Stimulated activated CD8-positive, alpha-beta memory T cell treated with anti-CD3 and anti-CD28 coated beads, Interleukin-12 subunit alpha, Interleukin-12 subunit beta, amount 100 ng/mL, for 4 hours (primary cell): ENCODE data around the gene EML6.
"Not testable (repeated sequence)": the region's sequence is repeated elsewhere in the genome, so short reads cannot be mapped to it uniquely, and the experiment has no call there.

Experiments
- DNase-seq: peaks from one replicate; pipeline ENCODE4 v3.0.0-alpha.2; 2020; ENCODE audit warnings: low read depth

The EML6 gene

DNA sequence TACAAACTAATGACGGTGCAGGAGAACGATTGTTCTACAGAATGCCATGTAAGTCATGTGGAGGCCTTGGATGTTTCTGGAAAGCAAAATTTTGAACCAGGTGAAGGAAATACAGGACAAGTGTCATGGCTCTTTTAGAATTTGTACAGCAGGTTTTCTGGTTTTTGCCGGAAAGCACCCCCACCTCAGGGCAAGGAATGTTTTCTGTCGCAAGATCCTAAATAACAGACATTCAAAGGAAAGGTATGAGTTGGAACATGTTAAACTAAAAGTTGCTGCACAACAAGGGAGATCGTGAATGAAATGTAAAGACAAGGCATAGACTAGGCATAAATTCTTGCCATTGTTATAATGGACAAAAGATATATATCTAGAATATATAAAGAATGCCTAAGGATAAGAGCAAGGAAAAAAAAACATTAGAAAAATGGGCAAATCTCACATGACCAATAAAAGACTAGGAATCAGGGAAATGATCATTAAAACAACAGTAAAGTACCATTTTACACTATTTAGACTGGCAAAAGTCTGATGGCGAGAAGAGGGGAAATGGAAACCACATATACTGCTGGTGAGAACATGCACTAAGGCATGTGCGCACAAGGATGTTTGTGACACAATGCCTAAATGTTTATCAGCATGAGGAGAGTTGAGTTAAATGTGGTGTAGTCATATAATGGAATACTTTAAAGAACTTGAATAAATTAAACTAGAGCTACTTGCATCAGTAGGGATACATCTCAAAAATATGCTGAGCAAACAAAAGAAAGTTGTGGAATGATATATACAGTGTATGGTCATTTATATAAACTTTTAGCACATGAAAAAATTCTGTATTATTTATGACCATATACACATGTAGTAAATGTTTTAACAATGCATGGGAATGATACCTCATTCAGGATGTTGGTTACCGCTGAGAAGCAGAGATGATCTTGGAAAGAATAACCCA, 127.0 kb downstream of the EML6 start:
- DNase-seq = no peak

- DNase-seq = no peak
Observed at GRCh38 chr2:54853616-54854310, 130.3 kb downstream of the EML6 start.

DNA sequence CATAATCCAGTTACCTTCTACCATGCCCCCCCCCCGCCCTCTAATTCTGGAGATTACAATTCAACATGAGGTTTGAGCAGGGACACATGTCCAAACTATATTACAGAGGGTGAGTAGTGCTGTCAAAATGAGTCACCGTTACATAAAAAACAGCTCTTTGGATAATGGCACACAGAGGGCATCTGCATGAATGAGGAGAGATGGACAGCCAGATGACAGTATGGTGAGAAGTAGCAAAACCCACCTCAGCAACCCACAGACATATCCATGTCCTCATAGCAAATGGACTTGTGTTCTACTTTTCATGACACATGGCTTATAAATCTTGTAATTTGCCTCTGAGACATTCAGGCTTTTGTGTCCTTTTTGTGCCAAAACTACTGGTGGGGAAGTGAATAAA, 132.0 kb downstream of the EML6 start:
- no peak for DNase-seq

- DNase-seq = no peak
Observed at GRCh38 chr2:54858021-54858681, 134.7 kb downstream of the EML6 start.

GRCh38 chr2:54859416-54859815, 136.0 kb downstream of the EML6 start:
- DNase-seq = no peak

- no peak for DNase-seq
Observed at GRCh38 chr2:54859997-54860701, 136.7 kb downstream of the EML6 start.

DNA sequence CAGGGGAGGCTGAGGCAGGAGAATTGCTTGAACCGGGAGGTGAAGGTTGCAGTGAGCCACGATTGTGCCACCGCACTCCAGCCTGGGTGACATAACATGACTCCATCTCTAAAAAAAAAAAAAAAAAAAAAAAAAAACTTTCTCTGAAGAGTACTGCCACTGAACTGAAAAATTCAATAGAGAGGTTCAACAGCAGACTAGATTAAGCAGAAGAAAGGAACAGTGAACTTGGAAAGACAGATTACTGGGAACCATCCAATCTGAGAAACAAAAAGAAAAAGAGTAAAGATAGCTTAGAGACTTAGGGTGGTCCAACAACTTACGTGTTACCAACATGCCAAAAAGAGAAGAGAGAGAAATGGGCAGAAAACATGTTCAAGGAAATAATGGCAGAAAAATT, 138.8 kb downstream of the EML6 start:
- DNase-seq = no peak

DNA sequence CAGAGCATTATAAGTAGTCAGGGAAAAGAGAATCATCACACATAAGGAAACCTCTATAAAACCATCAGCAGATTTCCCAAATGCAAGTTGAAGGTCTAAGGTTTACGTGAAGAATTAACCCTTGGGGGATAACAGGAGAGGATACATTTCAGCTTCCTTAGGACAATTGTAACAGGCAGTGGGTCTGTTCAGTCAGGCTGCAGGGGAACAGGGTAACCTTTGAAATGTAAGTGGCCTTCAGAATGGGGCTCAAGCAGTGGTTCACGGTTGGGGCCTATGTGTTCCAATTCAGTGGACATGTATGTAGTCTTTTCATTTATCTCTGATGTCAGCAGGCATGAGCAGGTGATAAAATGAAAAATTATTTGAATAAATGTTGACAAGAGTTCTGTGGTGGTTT, 139.3 kb downstream of the EML6 start:
- no peak for DNase-seq

DNA sequence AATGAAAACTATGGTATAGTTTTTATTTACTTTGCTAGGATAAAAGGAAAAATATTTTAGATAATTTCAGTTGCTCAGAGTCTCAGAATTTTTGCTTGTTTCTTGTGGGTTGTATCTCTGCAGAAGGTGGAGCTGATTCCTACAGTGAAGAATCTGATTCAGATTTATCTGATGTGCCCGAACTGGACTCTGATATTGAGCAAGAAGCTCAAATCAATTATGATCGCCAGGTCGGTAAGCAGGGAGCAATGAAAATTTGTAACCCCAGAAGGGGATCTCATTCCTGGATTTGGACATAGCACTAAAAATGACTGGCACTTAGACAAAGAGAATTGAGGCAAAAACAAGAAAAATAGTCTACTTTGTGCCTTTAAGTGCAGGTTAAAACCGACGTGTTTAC, 140.2 kb downstream of the EML6 start:
- no peak for DNase-seq

DNA sequence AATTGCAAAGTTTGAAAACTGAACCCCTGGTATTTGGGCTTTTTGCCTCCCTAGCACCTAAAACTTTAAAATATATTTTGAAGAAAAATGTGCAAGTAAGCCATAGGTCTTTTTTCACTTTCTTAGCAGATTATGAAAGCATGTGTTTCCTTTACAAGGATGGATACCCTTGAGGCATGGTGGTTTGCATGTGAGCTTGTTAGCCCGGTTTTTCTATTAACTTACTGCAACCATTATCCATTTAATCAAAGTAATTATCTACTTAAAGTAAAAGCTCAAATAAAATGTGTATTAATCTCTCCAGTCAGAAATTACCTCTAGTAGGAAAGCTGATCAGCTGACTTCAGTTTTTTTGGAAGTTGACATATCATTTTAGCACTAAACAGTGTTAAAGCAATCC, 140.6 kb downstream of the EML6 start:
- no peak for DNase-seq

GRCh38 chr2:54864727-54865126, 141.3 kb downstream of the EML6 start:
- no peak for DNase-seq

GRCh38 chr2:54866179-54866578, 142.7 kb downstream of the EML6 start:
- DNase-seq = no peak

DNA sequence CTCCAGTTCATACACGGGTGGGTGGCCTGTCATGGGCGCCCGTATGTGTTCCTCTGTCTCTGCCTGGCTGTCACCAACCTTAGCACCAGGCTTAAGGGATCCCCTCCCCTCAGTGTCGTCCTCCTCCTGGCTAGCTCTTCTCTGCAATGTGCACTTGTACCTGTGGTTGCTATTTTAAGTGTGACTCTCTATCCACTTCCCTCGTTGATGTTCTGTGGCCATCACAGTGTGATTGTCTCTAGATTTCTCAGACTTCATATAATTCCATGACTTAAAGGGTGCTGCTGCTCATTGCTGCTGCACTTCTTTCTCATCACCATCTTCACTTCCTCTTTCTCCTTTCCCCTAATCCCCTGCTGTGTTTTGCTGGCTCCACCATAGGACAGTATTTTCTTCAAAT, 143.4 kb downstream of the EML6 start:
- DNase-seq = no peak

GRCh38 chr2:54867457-54867856, 144.0 kb downstream of the EML6 start:
- no peak for DNase-seq

- no peak for DNase-seq
Observed at GRCh38 chr2:54871457-54872107, 148.1 kb downstream of the EML6 start.

DNA sequence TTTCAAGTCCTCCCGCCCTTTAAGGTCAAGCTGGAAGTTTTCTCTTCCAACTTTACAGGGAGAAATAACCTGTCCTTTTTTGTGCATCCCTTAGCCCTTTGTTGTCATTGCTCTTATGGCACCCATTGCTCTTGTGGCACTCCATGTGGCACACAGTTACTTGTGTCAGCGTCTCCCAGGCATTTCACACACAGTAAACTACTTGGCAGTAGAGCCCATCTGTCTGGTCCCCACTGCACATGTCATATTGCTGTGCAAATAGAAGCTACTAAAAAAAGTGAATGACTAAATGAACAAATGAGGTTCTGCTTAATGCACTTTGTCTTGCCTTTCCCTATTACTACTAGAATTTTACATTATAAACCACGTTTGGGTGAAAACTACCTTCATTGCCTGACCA, 149.3 kb downstream of the EML6 start:
- DNase-seq = no peak

GRCh38 chr2:54873236-54873635, 149.8 kb downstream of the EML6 start:
- not testable (repeated sequence) for DNase-seq

GRCh38 chr2:54876764-54877163, 153.3 kb downstream of the EML6 start:
- no peak for DNase-seq

- DNase-seq = no peak
Observed at GRCh38 chr2:54878182-54878581, 154.7 kb downstream of the EML6 start.

GRCh38 chr2:54879032-54879431, 155.6 kb downstream of the EML6 start:
- DNase-seq = no peak

DNA sequence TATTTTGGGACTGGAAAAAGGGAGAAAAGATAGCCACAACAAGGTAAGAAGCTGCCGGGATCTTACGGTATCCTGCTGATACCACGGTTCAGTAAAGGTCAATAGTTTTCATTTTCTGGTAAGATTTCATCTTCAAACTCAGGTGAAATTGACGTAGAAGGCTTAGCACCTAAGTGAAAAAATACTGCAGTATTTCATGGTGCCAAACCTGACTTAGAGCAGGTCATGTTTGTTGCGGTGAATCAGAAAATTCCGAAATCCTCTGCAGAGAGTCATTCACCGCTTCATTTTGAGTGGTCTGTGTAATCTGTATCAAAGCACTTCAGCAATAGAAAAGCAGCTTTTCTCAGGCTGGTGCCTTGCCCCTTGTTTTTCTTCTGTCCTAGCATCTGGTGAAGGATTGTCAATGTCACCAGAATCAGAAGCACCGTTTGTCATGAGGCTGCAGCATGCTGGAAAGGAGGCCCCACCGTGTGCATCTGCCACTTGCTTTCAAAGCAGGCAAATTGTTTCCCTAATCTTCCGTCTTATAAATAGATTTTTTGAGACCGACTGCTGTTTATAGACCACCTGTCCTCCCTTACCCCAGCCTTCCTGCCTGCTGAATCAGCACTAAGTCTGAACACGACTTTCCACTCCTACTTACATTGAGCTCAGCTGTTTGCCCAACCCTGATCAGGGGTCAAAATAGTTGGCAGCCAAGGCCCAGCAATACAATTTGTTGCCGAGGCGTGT, 156.3 kb downstream of the EML6 start:
- no peak for DNase-seq
